ENCODE data around the gene MAML3. TPM values are rescaled to one million over a fixed set of nuclear protein-coding genes. Genes with fewer than 3 reads are reported as not detected.

MAML3 gene
- total RNA-seq, 2 donors from 2014 or later: 2.6 to 5.8 TPM

- Histone ChIP-seq H3K4me1 (peaks cover 0 to 5% of the 10 kb centered on the region in 2 donors), H3K4me3 (no peak overlapping the region), H3K27me3 (no peaks in the 10 kb centered on the region), H3K9me3 (no peaks in the 10 kb centered on the region), H3K27ac (no peak overlapping the region), H3K36me3 (no peaks in the 10 kb centered on the region)
- TF ChIP-seq, protein P1, sequence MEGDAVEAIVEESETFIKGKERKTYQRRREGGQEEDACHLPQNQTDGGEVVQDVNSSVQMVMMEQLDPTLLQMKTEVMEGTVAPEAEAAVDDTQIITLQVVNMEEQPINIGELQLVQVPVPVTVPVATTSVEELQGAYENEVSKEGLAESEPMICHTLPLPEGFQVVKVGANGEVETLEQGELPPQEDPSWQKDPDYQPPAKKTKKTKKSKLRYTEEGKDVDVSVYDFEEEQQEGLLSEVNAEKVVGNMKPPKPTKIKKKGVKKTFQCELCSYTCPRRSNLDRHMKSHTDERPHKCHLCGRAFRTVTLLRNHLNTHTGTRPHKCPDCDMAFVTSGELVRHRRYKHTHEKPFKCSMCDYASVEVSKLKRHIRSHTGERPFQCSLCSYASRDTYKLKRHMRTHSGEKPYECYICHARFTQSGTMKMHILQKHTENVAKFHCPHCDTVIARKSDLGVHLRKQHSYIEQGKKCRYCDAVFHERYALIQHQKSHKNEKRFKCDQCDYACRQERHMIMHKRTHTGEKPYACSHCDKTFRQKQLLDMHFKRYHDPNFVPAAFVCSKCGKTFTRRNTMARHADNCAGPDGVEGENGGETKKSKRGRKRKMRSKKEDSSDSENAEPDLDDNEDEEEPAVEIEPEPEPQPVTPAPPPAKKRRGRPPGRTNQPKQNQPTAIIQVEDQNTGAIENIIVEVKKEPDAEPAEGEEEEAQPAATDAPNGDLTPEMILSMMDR (IDR thresholded peaks at IDR 0.05): no peak
- DNase-seq (ENCODE audit: low spot score): no peak
Observed at GRCh38 chr4:140156529-140157171, 2.7 kb upstream of the MAML3 start.

DNA sequence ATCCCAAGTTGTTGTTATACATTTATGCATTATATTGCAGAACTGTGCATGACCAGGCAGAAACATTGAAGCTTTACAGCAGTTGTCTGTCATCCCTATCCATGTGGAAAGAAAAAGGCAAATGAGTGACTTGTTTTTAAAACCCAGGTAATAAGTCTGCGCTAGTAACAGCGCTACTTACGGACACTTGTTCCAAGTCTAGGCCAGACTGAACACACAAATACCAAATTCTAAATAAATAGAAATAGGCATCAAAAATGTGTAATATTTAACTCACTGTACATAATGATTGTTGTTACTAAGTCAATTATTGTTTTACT is 548 bp upstream of the MAML3 start:
- DNase-seq (ENCODE audit: low spot score): no peak
- Histone ChIP-seq H3K9me3 (no peaks in the 10 kb centered on the region), H3K36me3 (no peaks in the 10 kb centered on the region), H3K4me3 (peak overlapping the region; percentile 75 to 89), H3K27me3 (no peaks in the 10 kb centered on the region), H3K27ac (peak overlapping the region; percentile 97 to 99), H3K4me1 (peaks cover 0 to 5% of the 10 kb centered on the region in 2 donors)
- TF ChIP-seq, protein P1 (IDR thresholded peaks at IDR 0.05): no peak

- Histone ChIP-seq H3K4me1 (peaks cover 0 to 5% of the 10 kb centered on the region in 2 donors), H3K27ac (peak overlapping the region; percentile 97 to 99), H3K27me3 (no peaks in the 10 kb centered on the region), H3K36me3 (no peaks in the 10 kb centered on the region), H3K9me3 (no peaks in the 10 kb centered on the region), H3K4me3 (peak overlapping the region; percentile 75 to 89)
- TF ChIP-seq, protein P1 (IDR thresholded peaks at IDR 0.05): no peak
- no peak for DNase-seq (ENCODE audit: low spot score)
Observed at GRCh38 chr4:140153419-140153717, 616 bp downstream of the MAML3 start.

DNA sequence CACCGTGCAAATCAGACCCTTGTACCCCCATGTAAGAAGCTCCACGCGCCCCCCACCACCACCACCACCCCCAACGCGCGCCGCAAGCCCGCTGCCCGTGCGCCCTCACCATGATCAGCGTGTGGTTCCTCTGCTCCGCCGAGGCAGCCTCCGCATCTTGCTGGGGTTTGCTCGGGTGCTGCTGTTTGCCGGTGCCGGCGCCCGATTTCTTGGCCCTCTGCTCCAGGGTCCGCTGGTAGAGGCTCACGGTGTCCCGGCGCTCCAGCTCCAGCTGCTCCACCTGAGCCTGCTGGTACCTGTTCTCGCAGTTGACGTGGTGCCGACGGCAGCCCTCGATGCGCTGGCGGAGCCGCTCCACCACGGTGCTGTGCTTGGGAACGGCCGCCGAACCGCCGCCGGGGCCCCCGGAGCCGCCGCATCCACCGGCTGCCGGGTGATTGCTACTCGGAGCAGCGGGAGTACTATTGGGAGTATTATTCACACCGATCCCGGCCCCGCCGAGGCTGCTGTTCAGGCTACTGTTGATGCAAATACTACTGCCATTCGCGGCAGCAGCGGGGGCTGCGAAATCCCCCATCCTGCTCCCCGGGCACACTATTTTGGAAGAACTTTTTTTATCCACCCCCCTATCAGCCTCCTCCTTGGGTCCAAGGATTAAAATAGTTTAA is 1.1 kb downstream of the MAML3 start:
- Histone ChIP-seq H3K4me3 (peak overlapping the region; percentile 75 to 89), H3K4me1 (peaks cover 0 to 5% of the 10 kb centered on the region in 2 donors), H3K27ac (peak overlapping the region; percentile 97 to 99), H3K27me3 (no peaks in the 10 kb centered on the region), H3K36me3 (no peaks in the 10 kb centered on the region), H3K9me3 (no peaks in the 10 kb centered on the region)
- peak; percentile 79 for DNase-seq (ENCODE audit: low spot score)
- TF ChIP-seq, protein P1 (IDR thresholded peaks at IDR 0.05): no peak

- Histone ChIP-seq H3K4me1 (peaks cover 0 to 5% of the 10 kb centered on the region in 2 donors), H3K36me3 (no peaks in the 10 kb centered on the region), H3K27ac (peak overlapping the region; percentile 97 to 99), H3K9me3 (no peaks in the 10 kb centered on the region), H3K4me3 (peak overlapping the region; percentile 75 to 89), H3K27me3 (no peaks in the 10 kb centered on the region)
- TF ChIP-seq, protein P1 (IDR thresholded peaks at IDR 0.05): peak in 1 of 2 donors; percentile 57
- DNase-seq (ENCODE audit: low spot score): peak; percentile 75
Observed at GRCh38 chr4:140152013-140152703, 1.8 kb downstream of the MAML3 start.
